Measurements from ENCODE around the gene STUB1.
A peak's percentile ranks its signal among the peaks of the same experiment; 100 is the strongest.

STUB1 gene

GRCh38 chr16:644556-644955 lies 35.7 kb upstream of the STUB1 start:
- DNase-seq (ENCODE audit: low read depth in 2 of 2), result no peak

- DNase-seq (ENCODE audit: low read depth in 2 of 2), result no peak
Observed at GRCh38 chr16:645852-646678, 34.1 kb upstream of the STUB1 start.

- DNase-seq (ENCODE audit: low read depth in 2 of 2), result no peak
Observed at GRCh38 chr16:646679-647172, 33.5 kb upstream of the STUB1 start.

DNA sequence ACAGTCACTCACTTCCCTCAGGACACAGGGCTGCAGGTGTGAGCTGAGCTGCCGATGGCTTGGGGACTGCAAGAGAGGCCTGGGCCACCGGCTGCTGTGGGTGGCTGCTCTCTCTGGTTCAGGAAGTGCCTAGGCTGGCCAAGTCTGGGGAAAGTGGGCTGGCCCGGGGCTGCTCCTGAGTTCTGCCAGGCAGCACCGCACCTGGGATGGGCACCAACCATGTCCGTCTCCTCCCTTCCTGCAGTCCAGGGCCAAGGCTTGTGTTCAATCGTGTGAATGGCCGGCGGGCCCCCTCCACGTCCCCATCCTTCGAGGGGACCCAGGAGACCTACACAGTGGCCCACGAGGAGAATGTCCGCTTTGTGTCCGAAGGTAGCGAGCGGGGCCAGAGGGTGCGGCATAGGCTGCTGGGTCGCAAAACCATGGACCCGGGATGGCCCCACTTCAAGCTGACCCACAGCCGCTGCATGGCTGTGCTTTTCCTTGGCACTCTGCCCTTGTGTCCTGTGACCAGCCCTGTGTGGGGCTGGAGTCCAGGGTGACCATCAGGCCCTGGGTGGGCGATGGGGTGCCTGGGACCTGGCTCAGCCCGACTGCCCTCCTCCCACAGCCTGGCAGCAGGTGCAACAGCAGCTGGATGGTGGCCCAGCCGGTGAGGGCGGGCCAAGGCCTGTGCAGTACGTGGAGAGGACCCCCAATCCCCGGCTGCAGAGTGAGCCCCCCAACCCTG lies 32.9 kb upstream of the STUB1 start:
- DNase-seq (ENCODE audit: low read depth in 2 of 2), result no peak

DNA sequence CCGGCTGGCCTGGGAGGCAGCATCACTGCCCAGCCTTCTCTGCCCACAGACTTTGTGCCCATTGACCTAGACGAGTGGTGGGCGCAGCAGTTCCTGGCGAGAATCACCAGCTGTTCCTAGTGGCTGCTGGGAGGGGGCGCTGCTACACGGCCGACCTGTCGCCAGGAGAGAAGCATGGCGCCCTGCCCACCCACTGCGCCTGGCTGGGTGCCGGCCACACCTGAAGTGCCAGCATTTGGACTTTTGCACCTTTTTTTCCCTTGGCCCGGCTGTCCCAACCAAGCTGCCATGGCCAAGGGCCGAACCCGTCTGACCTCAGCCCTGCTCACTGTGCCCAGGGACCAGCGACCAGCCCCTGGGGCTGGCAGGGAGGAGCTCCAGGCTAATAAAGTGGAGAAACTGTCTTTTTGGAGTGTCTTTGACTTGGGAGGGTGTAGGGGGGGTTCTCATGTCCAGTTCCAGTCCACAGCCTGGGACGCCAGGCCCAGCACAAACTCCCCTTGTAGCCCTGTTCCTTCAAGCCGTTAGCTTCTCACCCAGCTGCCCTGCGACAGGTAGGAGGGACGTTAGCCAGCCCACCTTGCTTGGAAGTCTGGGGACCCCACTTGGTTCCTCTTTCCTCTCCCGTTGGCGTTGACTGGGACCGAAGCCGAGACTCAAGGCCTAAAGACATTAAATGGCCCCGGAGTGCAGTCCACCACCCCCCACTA lies 32.0 kb upstream of the STUB1 start:
- DNase-seq (ENCODE audit: low read depth in 2 of 2), result peak in 1 of 2 donors; percentile 40

DNA sequence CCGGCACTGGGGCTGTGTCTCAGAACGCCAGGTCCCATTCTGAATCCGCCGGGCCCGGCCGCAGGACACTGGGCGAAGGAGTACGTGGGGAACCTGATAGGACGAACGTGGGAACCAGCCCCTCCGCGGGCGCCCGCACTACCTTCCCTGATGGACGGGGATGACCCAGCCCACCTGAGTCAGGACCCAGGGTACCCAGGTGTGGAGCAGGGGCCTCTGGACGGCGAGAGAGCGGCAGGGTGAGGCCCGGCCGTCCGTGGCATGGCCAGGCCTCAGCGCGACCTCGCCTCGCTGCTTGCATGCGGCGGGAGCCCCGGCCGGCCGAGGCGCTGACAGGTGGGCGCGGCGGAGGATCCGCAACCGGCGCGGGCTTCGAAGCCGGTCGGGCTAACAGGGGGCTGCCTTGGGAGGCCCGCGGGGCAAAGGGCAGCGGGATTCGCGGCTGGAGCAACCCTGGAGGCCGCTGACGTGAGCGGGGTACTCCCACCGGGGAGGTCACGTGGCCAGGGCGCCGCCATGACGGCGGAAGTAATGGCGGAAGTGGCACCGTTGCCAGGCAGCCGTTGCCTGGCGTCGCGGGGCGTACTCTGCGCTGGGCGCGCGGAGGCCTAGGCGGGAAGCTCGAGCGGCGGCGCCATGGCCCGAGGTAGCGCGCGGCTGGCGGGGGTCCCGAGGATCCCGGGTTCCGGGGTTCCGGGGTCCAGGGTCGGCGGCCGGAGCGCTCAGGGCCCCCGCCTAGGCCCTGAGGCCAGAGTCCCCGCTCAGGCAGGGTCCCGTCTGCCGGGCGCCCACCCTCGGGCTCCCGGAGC lies 31.2 kb upstream of the STUB1 start, which contains the start of gene WDR90:
TSS of gene WDR90 (plus strand) at position 585 of the 809 bp plus-strand sequence. CDS start at position 637, 52 bp downstream.
- peak; percentile 88 to 93 for DNase-seq (ENCODE audit: low read depth in 2 of 2)

DNA sequence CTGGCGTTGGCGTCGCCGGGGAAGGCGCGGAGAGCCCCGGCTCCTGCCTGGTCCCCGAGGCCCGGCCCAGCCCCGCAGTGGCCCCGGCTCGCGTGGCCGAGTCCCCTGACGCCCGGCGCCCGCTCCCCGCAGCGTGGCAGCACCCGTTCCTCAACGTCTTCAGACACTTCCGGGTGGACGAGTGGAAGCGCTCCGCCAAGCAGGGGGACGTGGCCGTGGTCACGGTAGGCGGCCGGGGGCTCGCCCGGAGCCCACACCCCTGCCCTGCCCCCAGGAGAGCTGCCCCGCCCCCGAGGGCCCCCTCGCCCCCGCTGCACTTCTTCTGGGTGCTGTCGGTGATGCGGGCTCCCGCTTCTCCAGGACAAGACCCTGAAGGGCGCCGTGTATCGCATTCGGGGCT lies 30.6 kb upstream of the STUB1 start:
- peak in 1 of 2 donors; percentile 21 for DNase-seq (ENCODE audit: low read depth in 2 of 2)

DNA sequence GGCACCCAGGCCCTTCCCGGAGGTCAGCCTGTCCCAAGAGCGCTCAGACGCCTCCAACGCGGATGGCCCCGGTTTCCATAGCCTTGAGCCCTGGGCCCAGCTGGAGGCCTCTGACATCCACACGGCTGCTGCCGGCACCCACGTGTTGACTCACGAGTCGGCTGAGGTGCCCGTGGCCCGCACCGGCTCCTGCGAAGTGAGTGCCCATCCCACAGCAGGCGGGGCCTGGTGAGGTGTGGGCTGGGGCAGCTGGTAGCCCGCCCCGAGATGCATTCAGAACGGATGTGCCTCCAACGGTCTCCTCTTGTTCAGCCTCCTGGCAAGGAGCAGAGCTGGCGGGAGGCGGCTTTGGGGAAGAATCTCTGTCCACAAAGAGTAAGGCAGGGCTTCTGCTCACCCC lies 28.4 kb upstream of the STUB1 start:
- DNase-seq (ENCODE audit: low read depth in 2 of 2), result no peak

DNA sequence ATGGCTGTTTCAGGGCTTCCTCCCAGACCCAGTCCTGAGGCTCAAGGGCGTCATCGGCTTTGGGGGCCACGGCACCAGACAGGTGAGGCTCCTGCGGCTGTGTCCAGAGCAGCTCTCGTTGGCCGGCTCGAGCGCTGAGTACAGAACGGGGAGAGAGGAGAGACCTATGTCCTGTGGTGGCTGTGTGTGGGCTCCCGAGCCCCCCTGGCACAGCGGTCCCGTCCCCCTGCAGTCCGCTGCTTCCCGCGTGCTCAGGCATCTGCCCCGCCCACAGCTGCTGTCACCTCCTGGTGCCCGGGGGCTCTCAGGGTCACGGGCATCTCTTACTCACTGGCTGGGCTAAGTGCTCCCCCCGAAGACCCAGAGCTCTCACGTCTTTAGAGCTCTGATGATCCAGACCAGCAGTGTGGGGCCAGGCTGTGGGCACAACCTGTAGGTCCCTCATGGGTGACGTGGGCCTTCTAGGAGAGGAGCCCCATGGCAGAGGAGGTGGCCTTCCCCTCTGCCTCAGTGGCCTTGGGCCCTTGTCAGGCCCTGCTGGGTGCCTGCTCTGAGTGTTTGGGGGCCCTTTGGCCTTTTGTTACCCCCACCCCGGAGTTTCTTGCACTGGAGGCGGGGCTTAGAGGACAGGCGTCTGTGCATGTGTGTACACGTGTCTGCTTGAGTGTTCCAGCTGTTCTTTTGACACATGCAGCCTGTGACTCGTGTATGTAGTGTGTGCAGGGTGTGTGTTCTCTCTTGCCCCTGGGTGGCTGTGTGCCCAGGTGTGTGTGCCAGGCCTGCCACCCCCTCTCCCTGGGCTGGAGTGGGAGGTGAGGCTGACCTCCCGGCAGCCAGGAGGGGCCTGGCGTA lies 27.5 kb upstream of the STUB1 start:
- DNase-seq (ENCODE audit: low read depth in 2 of 2), result no peak

GRCh38 chr16:654034-654433 lies 26.2 kb upstream of the STUB1 start:
- no peak for DNase-seq (ENCODE audit: low read depth in 2 of 2)

- no peak for DNase-seq (ENCODE audit: low read depth in 2 of 2)
Observed at GRCh38 chr16:657487-657886, 22.7 kb upstream of the STUB1 start.

GRCh38 chr16:658679-659571 lies 21.3 kb upstream of the STUB1 start:
- DNase-seq (ENCODE audit: low read depth in 2 of 2), result no peak

GRCh38 chr16:659618-660017 lies 20.6 kb upstream of the STUB1 start:
- DNase-seq (ENCODE audit: low read depth in 2 of 2), result no peak

GRCh38 chr16:660132-660458 lies 20.1 kb upstream of the STUB1 start:
- no peak for DNase-seq (ENCODE audit: low read depth in 2 of 2)

DNA sequence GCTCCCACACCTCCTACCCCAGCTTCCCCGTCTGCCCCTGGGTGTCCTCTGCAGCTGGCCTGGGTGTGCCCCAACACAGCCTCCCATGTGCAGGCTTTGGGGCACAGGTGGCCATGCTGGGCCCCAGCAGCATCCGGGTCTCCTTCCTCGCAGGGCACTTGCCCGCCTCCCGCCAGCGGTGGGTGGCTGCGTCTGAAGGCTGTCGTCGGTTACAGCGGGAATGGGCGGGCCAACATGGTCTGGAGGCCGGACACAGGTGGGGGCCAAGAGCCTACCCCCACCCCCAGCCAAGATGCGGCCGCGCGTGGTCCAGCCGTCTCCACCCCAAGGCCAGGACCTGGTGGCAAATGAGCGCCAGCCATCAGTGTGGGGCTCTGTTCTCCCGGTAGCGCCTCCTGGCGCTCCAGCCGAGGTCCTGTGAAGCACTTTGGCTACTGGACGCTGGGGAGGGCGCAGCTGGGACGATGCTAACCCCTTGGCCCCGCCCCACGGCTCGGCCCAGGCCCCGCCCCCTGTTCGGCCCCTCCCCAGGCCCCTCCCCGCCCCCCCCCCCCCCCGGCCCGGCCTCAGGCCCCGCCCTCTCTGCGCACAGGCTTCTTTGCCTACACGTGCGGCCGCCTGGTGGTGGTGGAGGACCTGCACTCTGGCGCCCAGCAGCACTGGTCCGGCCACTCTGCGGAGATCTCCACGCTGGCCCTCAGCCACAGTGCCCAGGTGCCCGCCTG lies 19.6 kb upstream of the STUB1 start:
- peak in 1 of 2 donors; percentile 65 for DNase-seq (ENCODE audit: low read depth in 2 of 2)

- no peak for DNase-seq (ENCODE audit: low read depth in 2 of 2)
Observed at GRCh38 chr16:661184-661821, 18.9 kb upstream of the STUB1 start.

DNA sequence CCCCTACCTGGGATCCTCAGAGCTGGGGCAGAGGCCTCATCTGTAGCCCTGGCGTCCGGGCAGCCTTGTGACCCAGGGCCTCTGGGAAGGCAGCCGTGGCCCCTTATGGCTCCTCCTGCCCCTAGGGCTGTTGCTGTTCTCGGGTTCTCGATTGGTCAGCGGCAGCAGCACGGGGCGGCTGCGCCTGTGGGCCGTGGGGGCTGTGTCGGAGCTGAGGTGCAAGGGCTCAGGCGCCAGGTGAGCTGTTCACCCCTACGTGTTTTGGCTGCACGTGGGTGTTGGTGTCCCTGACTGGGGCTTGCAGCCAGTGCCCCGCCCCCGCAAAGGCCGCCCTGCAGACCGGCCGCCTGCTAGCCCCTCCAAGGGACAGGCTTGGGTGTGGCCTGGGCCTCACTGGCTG lies 18.1 kb upstream of the STUB1 start:
- no peak for DNase-seq (ENCODE audit: low read depth in 2 of 2)

DNA sequence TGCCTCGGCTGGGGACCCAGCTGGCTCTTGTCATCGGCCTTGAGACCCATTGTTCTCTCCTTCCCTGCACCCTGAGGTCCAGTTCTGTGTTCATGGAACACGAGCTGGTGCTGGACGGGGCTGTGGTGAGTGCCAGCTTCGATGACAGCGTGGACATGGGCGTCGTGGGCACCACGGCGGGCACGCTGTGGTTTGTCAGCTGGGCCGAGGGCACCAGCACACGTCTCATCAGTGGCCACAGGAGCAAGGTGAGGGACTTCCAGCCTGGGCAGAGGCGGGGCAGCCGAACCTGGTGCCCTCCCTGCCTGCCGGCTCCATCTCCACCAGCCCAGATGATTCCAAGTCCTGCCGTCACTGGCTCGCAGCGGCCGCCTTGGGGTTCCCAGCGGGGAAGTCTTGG lies 17.6 kb upstream of the STUB1 start:
- DNase-seq (ENCODE audit: low read depth in 2 of 2), result no peak

All from stimulated activated CD4-positive, alpha-beta T cell treated with anti-CD3 and anti-CD28 coated beads, Interleukin-1b, Interleukin-23, amount 100 ng/mL, for 4 hours (primary cell).